BJ (cell line): ENCODE results near the gene ZBTB7A. TPM values are rescaled to one million over a fixed set of nuclear protein-coding genes. Genes with fewer than 3 reads are reported as not detected.

ENCODE experiments used
- CTCF ChIA-PET: fragments of 350-600 bp; formaldehyde crosslinking; extraction: SDS; loops from one replicate; lab custom pipeline; 2021; ENCODE audit warnings: antibody characterized with exemption, inconsistent platforms; lab: Yijun Ruan, JAX
- POLR2A ChIA-PET: fragments of 300-600 bp; sonication (Branson Sonifier 250); formaldehyde crosslinking; extraction: SDS; loops from one replicate; lab custom pipeline; 2021; ENCODE audit warnings: antibody characterized with exemption; lab: Charles Lee
- DNase-seq: peaks from one replicate; pipeline ENCODE4 v3.0.0-alpha.2; 2011; ENCODE audit warnings: low read depth
- H3K27me3 ChIP-seq: 2 replicates; pipeline ENCODE4 v1.6.0; 2011; ENCODE audit warnings: low read length; ENCODE audit not compliant: control insufficient read depth, insufficient read depth
- H3K36me3 ChIP-seq: 2 replicates; pipeline ENCODE4 v1.5.1; 2011; ENCODE audit warnings: low read length; ENCODE audit not compliant: control insufficient read depth, insufficient read depth
- H3K4me3 ChIP-seq: 2 replicates; pipeline ENCODE4 v1.5.1; 2011; ENCODE audit warnings: low read depth, mild to moderate bottlenecking, control low read depth, low read length
- CTCF ChIP-seq: IDR thresholded peaks from 2 replicates; pipeline ENCODE4 v1.5.1; 2011; ENCODE audit warnings: low read depth, mild to moderate bottlenecking, control low read depth, inconsistent platforms, low read length, moderate library complexity; ENCODE audit not compliant: insufficient read depth
- polyA plus RNA-seq: library from polyadenylated mRNA; depleted of rRNA; stranded (reverse); fragments of >200 nt; gene quantifications from 2 replicates; pipeline ENCODE4 v1.2.3, GENCODE V29; 2011

ZBTB7A gene
- polyA plus RNA-seq, 1 experiment: 7.5 TPM

- CTCF ChIA-PET: no interaction called here
- POLR2A ChIA-PET: no interaction called here
- Histone ChIP-seq H3K4me3 (no peak overlapping the region), H3K36me3 (peaks cover 11% of the 10 kb centered on the region), H3K27me3 (no peaks in the 10 kb centered on the region)
- no peak for TF ChIP-seq CTCF
- no peak for DNase-seq
Observed at GRCh38 chr19:4062419-4063368, 4.0 kb downstream of the ZBTB7A start.

- no peak for DNase-seq
- ChIA-PET POLR2A (no interaction called here), CTCF (no interaction called here)
- no peak for TF ChIP-seq CTCF
- no peaks in the 10 kb centered on the region for H3K27me3 ChIP-seq
- peaks cover 11% of the 10 kb centered on the region for H3K36me3 ChIP-seq
- H3K4me3 ChIP-seq: peak overlapping the region; percentile 31; the same call in 1 of the 2 replicates
Observed at GRCh38 chr19:4061683-4062418, 4.8 kb downstream of the ZBTB7A start.

- no peak for TF ChIP-seq CTCF
- CTCF ChIA-PET: no interaction called here
- Histone ChIP-seq H3K27me3 (no peaks in the 10 kb centered on the region), H3K36me3 (peaks cover 11% of the 10 kb centered on the region), H3K4me3 (peak overlapping the region; percentile 31)
- no peak for DNase-seq
- POLR2A ChIA-PET: no interaction called here
Observed at GRCh38 chr19:4061178-4061682, 5.5 kb downstream of the ZBTB7A start.

- POLR2A ChIA-PET: no interaction called here
- peaks cover 13% of the 10 kb centered on the region for H3K36me3 ChIP-seq
- peak overlapping the region; percentile 31 for H3K4me3 ChIP-seq
- CTCF ChIA-PET: no interaction called here
- no peak for DNase-seq
- H3K27me3 ChIP-seq: no peaks in the 10 kb centered on the region
- TF ChIP-seq CTCF: no peak
Observed at GRCh38 chr19:4060621-4061177, 6.0 kb downstream of the ZBTB7A start.
